A549 (cell line): ENCODE results near the gene TCERG1L. TPM values are rescaled to one million over a fixed set of nuclear protein-coding genes. Genes with fewer than 3 reads are reported as not detected.
A peak's percentile ranks its signal among the peaks of the same experiment; 100 is the strongest.

Experiments used
- ATAC-seq, 2 experiments: fragments of 200-7000 bp in 1 of 2; fragments of >200 bp in 1 of 2; cut with Nextera tagmentation in 1 of 2; cut with Tn5 transposase in 1 of 2; 3 replicates each; pipeline versions ENCODE4 v1.8.0 to v1.9.1; 2018 to 2020; ENCODE audit warnings: mild to moderate bottlenecking in 1 of 2, moderate library complexity in 1 of 2
- CTCF ChIA-PET: fragments of 300-600 bp; sonication (Branson Sonifier 250); formaldehyde crosslinking; extraction: SDS; loops from one replicate; lab custom pipeline; 2021; ENCODE audit warnings: antibody characterized with exemption, inconsistent platforms; lab: Yijun Ruan, JAX
- POLR2A ChIA-PET: fragments of 350-600 bp; formaldehyde crosslinking; extraction: SDS; loops from one replicate; lab custom pipeline; 2021; ENCODE audit warnings: antibody characterized with exemption, inconsistent platforms; lab: Yijun Ruan, JAX
- DNase-seq, 2 experiments: peaks; one replicate each; pipeline versions ENCODE4 v3.0.0 to v3.0.0-alpha.2; 2011 to 2016; ENCODE audit warnings: low read depth in 1 of 2, low spot score in 1 of 2
- FAIRE-seq: peaks from 2 replicates; lab custom pipeline; 2011; peaks lifted over from hg19 to GRCh38; lab: Jason Lieb, UNC
- H3K27ac ChIP-seq, 2 experiments: fragments of >200 bp; sonication (Bioruptor Twin); formaldehyde crosslinking; 3 replicates each; pipeline ENCODE4 v1.5.1; 2016 to 2017
- H3K4me1 ChIP-seq: fragments of >200 bp; sonication (Bioruptor Twin); formaldehyde crosslinking; 3 replicates; pipeline ENCODE4 v1.6.1; 2016
- H3K4me2 ChIP-seq: fragments of >200 bp; sonication (Bioruptor Twin); formaldehyde crosslinking; 3 replicates; pipeline ENCODE4 v1.6.1; 2016
- H3K4me3 ChIP-seq: fragments of >200 bp; sonication (Bioruptor Twin); formaldehyde crosslinking; 3 replicates; pipeline ENCODE4 v1.5.1; 2016
- H3K9me3 ChIP-seq: fragments of >200 bp; sonication (Bioruptor Twin); formaldehyde crosslinking; 3 replicates; pipeline ENCODE4 v1.6.1; 2016
- BHLHE40 ChIP-seq: IDR thresholded peaks from 2 replicates; pipeline ENCODE4 v1.6.1; 2012; ENCODE audit warnings: low read depth, low read length, inconsistent platforms
- CBX8 ChIP-seq: fragments of 200-600 bp; sonication (generic); IDR thresholded peaks from 2 replicates; pipeline ENCODE4 v1.6.1; 2016
- CEBPB ChIP-seq, 2 experiments: fragments of >200 bp in 1 of 2; sonication (Bioruptor Twin) in 1 of 2; formaldehyde crosslinking in 1 of 2; IDR thresholded peaks; 2 replicates each; pipeline ENCODE4 v1.6.1; 2012 to 2016
- CHD4 ChIP-seq: fragments of 200-600 bp; sonication (generic); IDR thresholded peaks from 2 replicates; pipeline ENCODE4 v1.6.1; 2016; ENCODE audit warnings: antibody characterized with exemption, mild to moderate bottlenecking, borderline replicate concordance
- EP300 ChIP-seq, 2 experiments: fragments of >200 bp; sonication (Bioruptor Twin); formaldehyde crosslinking; IDR thresholded peaks; 2 replicates in 1 of 2; 3 replicates in 1 of 2; pipeline ENCODE4 v1.6.1; 2016 to 2017
- FOSB ChIP-seq: fragments of 250-450 bp; sonication (Bioruptor Pico); IDR thresholded peaks from 2 replicates; pipeline ENCODE4 v1.5.0; 2020; ENCODE audit warnings: mild to moderate bottlenecking, moderate library complexity
- KDM1A ChIP-seq: fragments of 200-600 bp; sonication (generic); IDR thresholded peaks from 2 replicates; pipeline ENCODE4 v1.6.1; 2016; ENCODE audit warnings: low read depth, mild to moderate bottlenecking
- KDM5A ChIP-seq: fragments of 200-600 bp; sonication (generic); IDR thresholded peaks from 2 replicates; pipeline ENCODE4 v1.6.1; 2016; ENCODE audit warnings: antibody characterized with exemption, mild to moderate bottlenecking
- MAFK ChIP-seq: fragments of 450-650 bp; IDR thresholded peaks from 2 replicates; pipeline ENCODE4 v1.6.1; 2014; ENCODE audit not compliant: partially characterized antibody
- NPAS2 ChIP-seq: fragments of 250-450 bp; sonication (Bioruptor Pico); IDR thresholded peaks from 2 replicates; pipeline ENCODE4 v1.8.0; 2022; ENCODE audit warnings: mild to moderate bottlenecking, moderate library complexity, borderline replicate concordance
- POLR2A ChIP-seq: IDR thresholded peaks from 2 replicates; pipeline ENCODE4 v1.6.1; 2012; ENCODE audit warnings: mild to moderate bottlenecking, low read length
- RARB ChIP-seq: fragments of 250-450 bp; sonication (Bioruptor Pico); IDR thresholded peaks from 2 replicates; pipeline ENCODE4 v1.8.0; 2021; ENCODE audit warnings: mild to moderate bottlenecking, moderate library complexity
- RCOR1 ChIP-seq: fragments of 150-350 bp; IDR thresholded peaks from 2 replicates; pipeline ENCODE4 v1.6.1; 2014; ENCODE audit warnings: antibody characterized with exemption, low read length, low read depth
- RFX5 ChIP-seq: fragments of 450-650 bp; IDR thresholded peaks from 2 replicates; pipeline ENCODE4 v1.7.1; 2014; ENCODE audit warnings: antibody characterized with exemption, mild to moderate bottlenecking, moderate library complexity
- SREBF2 ChIP-seq: fragments of 450-650 bp; IDR thresholded peaks from 2 replicates; pipeline ENCODE4 v1.6.1; 2014; ENCODE audit warnings: mild to moderate bottlenecking, moderate library complexity
- TP53 ChIP-seq: fragments of 250-450 bp; sonication (Bioruptor Pico); IDR thresholded peaks from 2 replicates; pipeline ENCODE4 v1.5.0; 2021; ENCODE audit warnings: mild to moderate bottlenecking, moderate library complexity
- ZC3H11A ChIP-seq: fragments of 450-650 bp; IDR thresholded peaks from 2 replicates; pipeline ENCODE4 v1.6.1; 2014; ENCODE audit warnings: antibody characterized with exemption, mild to moderate bottlenecking
- ZSCAN20 ChIP-seq: fragments of 250-450 bp; sonication (Bioruptor Pico); IDR thresholded peaks from 2 replicates; pipeline ENCODE4 v1.8.0; 2022; ENCODE audit warnings: mild to moderate bottlenecking, moderate library complexity
- WGBS: methylation state at CpG from one replicate; pipeline ENCODE4 v1.1.6; 2017; ENCODE audit errors: missing lambda C conversion rate; 5-methylcytosine and 5-hydroxymethylcytosine counted together
- polyA plus RNA-seq, 4 experiments: library from polyadenylated mRNA; depleted of rRNA in 3 of 4; stranded (reverse); fragments of >200 nt; fragmentation: RNase III in 1 of 4; extraction: RNeasy Plus Mini Kit Qiagen cat#74134 plus additional on column Dnase treatment in 1 of 4; gene quantifications; 2 replicates in 3 of 4; 3 replicates in 1 of 4; pipeline ENCODE4 v1.2.3, GENCODE V29; 2011 to 2017
- TF ChIP-seq, protein P1 (sequence below): IDR thresholded peaks from 2 replicates; pipeline ENCODE4 v1.6.1; 2012
- TF ChIP-seq, protein P2 (sequence below): fragments of >200 bp; sonication (Bioruptor Twin); formaldehyde crosslinking; IDR thresholded peaks from 2 replicates; pipeline ENCODE4 v1.6.1; 2016

Gene TCERG1L
- polyA plus RNA-seq, 2 of the 4 experiments (the other 2 are of a cell fraction): not detected

DNA sequence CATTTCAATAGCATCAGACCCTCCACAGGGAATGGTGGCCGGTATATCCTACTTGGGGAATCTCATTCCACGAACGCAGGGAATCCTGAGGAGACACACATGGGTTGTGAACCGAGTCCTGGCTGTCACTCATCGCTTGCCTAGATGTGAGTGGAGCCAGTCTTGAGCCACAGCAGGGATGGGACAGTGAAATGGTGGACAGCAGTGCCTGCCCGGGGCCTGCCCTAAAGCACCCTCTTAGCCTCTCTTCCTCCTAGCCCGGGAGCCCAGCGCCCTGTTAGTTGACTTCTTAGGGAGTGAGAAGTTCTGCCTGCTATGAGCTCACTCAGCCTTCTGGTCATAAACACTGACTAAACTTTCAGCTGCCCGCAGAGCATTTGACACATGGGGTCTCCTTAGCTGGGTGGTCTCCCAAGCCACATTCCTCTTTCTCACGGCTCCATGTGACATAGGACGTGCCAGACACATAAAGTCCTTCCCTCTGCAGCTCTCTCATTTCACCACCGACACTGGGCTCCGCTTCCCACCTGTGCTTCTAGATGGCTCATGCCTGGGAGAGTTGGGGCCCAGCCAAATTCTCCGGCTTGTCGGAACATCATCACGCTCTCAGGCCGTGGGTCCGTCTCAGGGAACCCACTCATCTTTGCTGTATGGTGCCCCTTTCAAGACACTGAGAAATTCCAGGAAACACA lies 60.9 kb downstream of the TCERG1L start:
- Histone ChIP-seq H3K4me2 (no peak overlapping the region), H3K9me3 (no peaks in the 10 kb centered on the region), H3K4me3 (no peak overlapping the region)
- ATAC-seq: peak in 1 of 2 experiments; percentile 21; a peak in 1 of 6 replicates
- no peak for DNase-seq
- no peak for FAIRE-seq
- CTCF ChIA-PET: no interaction called here
- no peak for TF ChIP-seq CEBPB (IDR thresholded peaks at IDR 0.05)
- TF ChIP-seq, all 56 proteins: peak for 0
- 9% methylated on average over 18 of the region's 18 CpGs for WGBS
- no peak overlapping the region for H3K27ac ChIP-seq
- POLR2A ChIA-PET: no interaction called here
- no peaks in the 10 kb centered on the region for H3K4me1 ChIP-seq

DNA sequence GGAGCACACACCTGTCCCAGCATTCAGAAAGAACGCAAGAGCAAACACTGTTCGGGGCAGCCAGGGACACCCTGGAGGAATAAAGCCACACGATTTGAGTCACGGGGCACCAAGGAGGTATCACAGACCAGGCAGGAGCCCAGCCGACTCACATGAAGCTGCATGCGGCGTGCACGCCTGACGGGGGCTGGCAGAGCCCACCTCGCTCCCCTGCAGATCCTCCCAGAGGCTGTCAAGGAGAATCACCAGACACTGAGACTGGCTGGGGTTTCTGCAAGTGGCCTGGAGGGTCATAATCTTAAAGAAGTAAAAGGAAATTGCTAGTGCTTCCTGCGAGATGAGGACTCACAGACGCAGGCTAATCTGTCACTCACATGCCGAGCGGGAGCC lies 61.6 kb downstream of the TCERG1L start:
- TF ChIP-seq SREBF2 (no peak), NPAS2 (no peak), MAFK (no peak)
- no peak overlapping the region for H3K4me3 ChIP-seq
- ChIA-PET POLR2A (no interaction called here), CTCF (no interaction called here)
- ATAC-seq (no peak; a peak in 1 of 6 replicates), DNase-seq (no peak), FAIRE-seq (no peak)
- H3K4me1 ChIP-seq: no peaks in the 10 kb centered on the region
- H3K4me2 ChIP-seq: no peak overlapping the region
- 16% methylated on average over 9 of the region's 14 CpGs for WGBS
- H3K27ac ChIP-seq: no peak overlapping the region
- no peaks in the 10 kb centered on the region for H3K9me3 ChIP-seq

DNA sequence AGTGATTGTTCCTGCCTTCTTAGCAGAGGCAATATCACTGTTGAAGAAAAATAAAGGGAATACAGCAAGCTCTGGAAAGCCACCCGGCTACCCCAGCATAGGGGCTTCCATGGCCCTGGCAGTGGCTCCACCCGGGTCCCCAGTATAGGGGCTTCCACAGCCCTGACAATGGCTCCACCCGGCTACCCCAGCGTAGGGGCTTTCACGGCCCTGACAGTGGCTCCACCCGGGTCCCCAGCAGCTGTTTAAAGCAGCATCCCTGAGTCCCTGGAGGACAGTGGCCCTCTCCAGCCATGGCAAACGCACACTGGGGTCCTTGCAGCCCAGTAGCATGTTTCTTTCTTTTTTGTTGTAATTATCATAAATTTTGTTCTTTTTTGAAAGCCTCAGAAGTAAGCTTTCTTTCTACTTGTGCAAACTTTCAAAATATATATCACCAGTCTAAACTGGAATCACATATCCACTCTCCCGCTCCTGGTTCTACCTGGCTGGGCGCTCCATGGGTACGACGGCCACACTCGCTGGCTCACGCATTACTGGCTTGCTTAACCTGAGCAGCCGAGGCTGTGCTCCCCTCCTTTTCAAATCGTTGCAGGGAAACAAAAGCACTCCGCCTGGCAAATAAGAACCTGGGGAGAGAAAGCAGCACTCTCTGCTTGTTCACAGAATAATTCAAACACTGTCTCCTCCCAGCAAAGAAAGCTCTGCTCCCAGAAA lies 62.1 kb downstream of the TCERG1L start:
- no peak for ATAC-seq
- Histone ChIP-seq H3K9me3 (no peaks in the 10 kb centered on the region), H3K4me2 (no peak overlapping the region)
- POLR2A ChIA-PET: no interaction called here
- no peak for DNase-seq
- TF ChIP-seq RCOR1: no peak
- no peak for TF ChIP-seq KDM5A
- no peak for TF ChIP-seq EP300 (IDR thresholded peaks at IDR 0.05)
- TF ChIP-seq, all 56 proteins: peak for 0
- no peak for FAIRE-seq
- Histone ChIP-seq H3K27ac (no peak overlapping the region), H3K4me3 (no peak overlapping the region), H3K4me1 (no peaks in the 10 kb centered on the region)
- CTCF ChIA-PET: no interaction called here
- WGBS: 11% methylated on average over 16 of the region's 16 CpGs

DNA sequence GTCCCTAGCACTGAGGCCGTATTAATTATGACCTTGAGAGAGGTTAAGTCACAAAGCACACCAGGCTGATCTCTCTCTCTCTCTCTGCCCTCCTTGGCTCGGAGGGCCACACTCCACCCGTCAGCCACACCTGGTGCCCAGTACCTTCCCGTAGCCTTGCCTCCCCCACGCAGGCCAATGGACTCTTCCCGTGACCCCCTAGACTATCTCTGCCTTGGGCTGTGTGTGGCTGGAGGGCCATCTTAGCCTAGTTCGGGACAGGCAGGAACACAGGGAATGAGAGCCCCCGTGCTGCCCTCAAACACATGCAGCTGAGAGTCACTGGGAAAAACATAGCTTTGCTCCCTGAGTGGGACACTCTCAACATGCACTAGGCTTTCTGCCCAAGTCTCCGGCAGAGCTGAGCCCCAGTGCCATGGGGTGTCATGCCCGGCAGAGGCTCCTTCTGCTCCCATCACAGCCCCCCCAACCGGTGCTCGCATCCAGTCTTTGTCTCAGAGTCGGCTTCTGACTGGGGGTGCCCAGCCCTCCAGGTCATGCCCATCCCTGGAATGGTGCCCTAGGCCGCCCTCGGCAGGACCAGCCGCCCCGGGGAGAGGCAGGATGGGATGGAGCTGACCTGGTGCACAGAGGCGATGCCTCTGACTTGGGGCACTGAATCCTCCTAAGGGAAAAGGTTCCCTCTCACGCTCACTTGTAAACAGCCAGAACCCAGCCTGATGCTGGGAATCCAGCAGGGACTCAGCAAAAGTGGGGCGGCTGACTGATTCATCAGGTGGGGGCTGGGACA lies 63.0 kb downstream of the TCERG1L start:
- H3K9me3 ChIP-seq: no peaks in the 10 kb centered on the region
- TF ChIP-seq RFX5 (no peak), CHD4 (no peak), BHLHE40 (no peak), TP53 (CRISPR knock-in tag) (no peak), SREBF2 (no peak), CBX8 (no peak), ZC3H11A (no peak), FOSB (CRISPR knock-in tag) (no peak), RCOR1 (no peak), KDM1A (no peak), CEBPB (IDR thresholded peaks at IDR 0.05) (no peak), POLR2A (no peak), ZSCAN20 (CRISPR knock-in tag) (no peak), RARB (CRISPR knock-in tag) (no peak)
- TF ChIP-seq, protein P1, sequence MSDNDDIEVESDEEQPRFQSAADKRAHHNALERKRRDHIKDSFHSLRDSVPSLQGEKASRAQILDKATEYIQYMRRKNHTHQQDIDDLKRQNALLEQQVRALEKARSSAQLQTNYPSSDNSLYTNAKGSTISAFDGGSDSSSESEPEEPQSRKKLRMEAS: no peak
- TF ChIP-seq, protein P2, sequence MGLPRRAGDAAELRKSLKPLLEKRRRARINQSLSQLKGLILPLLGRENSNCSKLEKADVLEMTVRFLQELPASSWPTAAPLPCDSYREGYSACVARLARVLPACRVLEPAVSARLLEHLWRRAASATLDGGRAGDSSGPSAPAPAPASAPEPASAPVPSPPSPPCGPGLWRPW: no peak
- H3K4me2 ChIP-seq: no peak overlapping the region
- DNase-seq: no peak
- ChIA-PET CTCF (no interaction called here), POLR2A (no interaction called here)
- H3K4me3 ChIP-seq: no peak overlapping the region
- no peak for FAIRE-seq
- H3K4me1 ChIP-seq: no peaks in the 10 kb centered on the region
- WGBS: 29% methylated on average over 11 of the region's 20 CpGs
- H3K27ac ChIP-seq: no peak overlapping the region
- ATAC-seq: no peak
